Fibroblast of lung (primary cell): ENCODE data around the gene CWC27. TPM values are rescaled to one million over a fixed set of nuclear protein-coding genes. Genes with fewer than 3 reads are reported as not detected.

Experiments
- DNase-seq, 2 donors: peaks; one replicate each; pipeline versions ENCODE4 v3.0.0 to v3.0.0-alpha.2; 2010; ENCODE audit warnings: low read depth in 2 of 2
- H2AFZ ChIP-seq: 2 replicates; pipeline ENCODE4 v1.5.1; 2012; ENCODE audit warnings: low read length, control low read depth, inconsistent platforms
- H3K27ac ChIP-seq: 2 replicates; pipeline ENCODE4 v1.5.1; 2011; ENCODE audit warnings: low read length, control low read depth; ENCODE audit not compliant: insufficient read depth
- H3K27me3 ChIP-seq: 2 replicates; pipeline ENCODE4 v1.5.1; 2011; ENCODE audit warnings: mild to moderate bottlenecking, low read length; ENCODE audit not compliant: control insufficient read depth, insufficient read depth
- H3K36me3 ChIP-seq: 2 replicates; pipeline ENCODE4 v1.5.1; 2011; ENCODE audit warnings: low read length; ENCODE audit not compliant: control insufficient read depth, insufficient read depth
- H3K4me1 ChIP-seq: 2 replicates; pipeline ENCODE4 v1.5.1; 2011; ENCODE audit warnings: low read length; ENCODE audit not compliant: control insufficient read depth, insufficient read depth; ENCODE audit errors: extremely low read depth
- H3K4me2 ChIP-seq: 2 replicates; pipeline ENCODE4 v1.5.1; 2011; ENCODE audit warnings: low read length, control low read depth; ENCODE audit not compliant: insufficient read depth; ENCODE audit errors: extremely low read depth
- H3K4me3 ChIP-seq, 4 experiments: fragments of 200-600 bp in 1 of 4; sonication (generic) in 1 of 4; replicated peaks in 1 of 4; 2 replicates each; pipeline ENCODE4 v1.5.1; 2011 to 2016; ENCODE audit warnings: low read length in 4 of 4, low read depth in 3 of 4, mild to moderate bottlenecking in 3 of 4, control low read depth in 2 of 4, inconsistent platforms in 1 of 4, mixed read lengths in 1 of 4; ENCODE audit not compliant: insufficient read depth in 1 of 4; ENCODE audit errors: control extremely low read depth in 1 of 4
- H3K79me2 ChIP-seq: 2 replicates; pipeline ENCODE4 v1.5.1; 2012; ENCODE audit warnings: mild to moderate bottlenecking, low read length, inconsistent platforms; ENCODE audit not compliant: control insufficient read depth, insufficient read depth
- H3K9ac ChIP-seq: 2 replicates; pipeline ENCODE4 v1.5.1; 2011; ENCODE audit warnings: mild to moderate bottlenecking, low read length, control low read depth; ENCODE audit not compliant: insufficient read depth
- H3K9me3 ChIP-seq: 2 replicates; pipeline ENCODE4 v1.5.1; 2012; ENCODE audit warnings: low read depth, low read length; ENCODE audit not compliant: control insufficient read depth, insufficient read depth
- H4K20me1 ChIP-seq: 2 replicates; pipeline ENCODE4 v1.5.1; 2011; ENCODE audit warnings: low read length; ENCODE audit not compliant: control insufficient read depth, insufficient read depth; ENCODE audit errors: extremely low read depth
- EZH2 ChIP-seq: IDR thresholded peaks from 2 replicates; pipeline ENCODE4 v1.5.1; 2012; ENCODE audit warnings: low read length, control low read depth, mild to moderate bottlenecking; ENCODE audit errors: missing control alignments
- polyA plus RNA-seq, 2 donors: library from polyadenylated mRNA; depleted of rRNA in 1 of 2; stranded (reverse) in 1 of 2; unstranded in 1 of 2; fragments of >200 nt; gene quantifications; 2 replicates each; pipeline ENCODE4 v1.2.1, GENCODE V29; 2011 to 2012; ENCODE audit warnings: missing spikeins in 1 of 2
- total RNA-seq: library from RNA; depleted of rRNA; stranded (reverse); fragments of >200 nt; gene quantifications from 2 replicates; pipeline ENCODE4 v1.2.1, GENCODE V29; 2014
- TF ChIP-seq, protein P1 (sequence below), 2 donors: IDR thresholded peaks in 1 of 2; conservative IDR thresholded peaks in 1 of 2; 1 replicate in 1 of 2; 2 replicates in 1 of 2; pipeline ENCODE4 v1.5.1; 2011 to 2012; ENCODE audit warnings: low read length in 2 of 2, control low read depth in 1 of 2, inconsistent platforms in 1 of 2, low read depth in 1 of 2, mild to moderate bottlenecking in 1 of 2

CWC27 gene
- total and polyA plus RNA-seq, 2 donors (not counting 1 experiment from before 2014, with no cell fraction given), result 17.3 to 37.5 TPM

DNA sequence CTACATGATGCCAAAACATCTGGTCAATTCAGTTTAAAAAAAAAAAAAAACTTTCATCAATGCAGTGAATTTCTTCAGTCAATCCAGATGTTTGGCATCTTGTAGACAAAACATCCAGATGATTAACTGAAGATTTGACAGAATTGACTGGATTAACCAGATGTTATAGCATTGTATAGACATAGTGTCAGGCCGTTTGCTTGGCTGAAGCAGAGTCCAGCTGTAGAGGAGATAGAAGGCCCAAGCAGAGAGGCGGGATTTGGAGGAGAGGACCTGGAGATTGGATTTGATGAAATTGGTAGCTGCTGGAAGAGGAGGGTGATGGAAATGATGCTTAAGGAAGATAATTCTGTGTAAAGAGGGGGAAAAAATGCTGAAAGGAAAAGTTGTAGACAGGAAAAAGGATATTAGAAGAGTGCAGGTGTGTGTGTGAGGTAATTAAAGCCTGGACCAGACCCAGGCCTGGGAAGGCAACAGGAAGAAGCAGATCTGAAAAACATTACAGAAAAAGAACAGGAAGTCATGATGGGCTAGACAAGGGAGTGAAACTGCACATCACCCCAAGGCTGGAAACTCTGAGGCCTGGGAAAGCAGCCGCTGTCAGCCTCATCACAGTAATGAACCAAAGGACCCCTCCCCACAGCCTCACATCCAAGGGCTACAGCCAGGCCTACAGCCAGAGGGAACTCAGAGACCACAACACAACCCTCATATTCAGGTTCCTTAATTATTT lies 258.3 kb downstream of the CWC27 start:
- DNase-seq, result no peak
- H3K36me3 ChIP-seq, result no peaks in the 10 kb centered on the region

DNA sequence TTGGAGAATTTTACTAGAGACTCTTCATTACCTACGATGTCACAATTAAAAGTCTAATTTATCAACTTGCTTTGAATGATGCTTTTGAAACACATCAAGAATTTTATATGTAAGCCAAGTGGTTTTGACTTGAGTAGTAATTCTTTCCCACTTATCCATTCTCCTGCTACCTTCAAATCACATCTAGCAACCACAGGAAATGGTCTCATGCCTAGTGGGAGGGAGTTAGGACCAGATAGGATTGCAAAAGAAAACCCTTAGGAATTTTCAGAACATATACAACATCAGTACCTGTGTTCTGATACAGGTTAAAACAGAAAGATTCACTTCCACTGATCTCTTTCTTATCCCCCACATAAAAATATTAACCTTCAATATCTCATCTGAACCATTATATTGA lies 260.4 kb downstream of the CWC27 start:
- peak in 1 of 2 donors; percentile 71 for DNase-seq
- H3K27ac ChIP-seq, result no peak overlapping the region
- no peaks in the 10 kb centered on the region for H3K9me3 ChIP-seq
- TF ChIP-seq EZH2, result no peak
- TF ChIP-seq, protein P1, sequence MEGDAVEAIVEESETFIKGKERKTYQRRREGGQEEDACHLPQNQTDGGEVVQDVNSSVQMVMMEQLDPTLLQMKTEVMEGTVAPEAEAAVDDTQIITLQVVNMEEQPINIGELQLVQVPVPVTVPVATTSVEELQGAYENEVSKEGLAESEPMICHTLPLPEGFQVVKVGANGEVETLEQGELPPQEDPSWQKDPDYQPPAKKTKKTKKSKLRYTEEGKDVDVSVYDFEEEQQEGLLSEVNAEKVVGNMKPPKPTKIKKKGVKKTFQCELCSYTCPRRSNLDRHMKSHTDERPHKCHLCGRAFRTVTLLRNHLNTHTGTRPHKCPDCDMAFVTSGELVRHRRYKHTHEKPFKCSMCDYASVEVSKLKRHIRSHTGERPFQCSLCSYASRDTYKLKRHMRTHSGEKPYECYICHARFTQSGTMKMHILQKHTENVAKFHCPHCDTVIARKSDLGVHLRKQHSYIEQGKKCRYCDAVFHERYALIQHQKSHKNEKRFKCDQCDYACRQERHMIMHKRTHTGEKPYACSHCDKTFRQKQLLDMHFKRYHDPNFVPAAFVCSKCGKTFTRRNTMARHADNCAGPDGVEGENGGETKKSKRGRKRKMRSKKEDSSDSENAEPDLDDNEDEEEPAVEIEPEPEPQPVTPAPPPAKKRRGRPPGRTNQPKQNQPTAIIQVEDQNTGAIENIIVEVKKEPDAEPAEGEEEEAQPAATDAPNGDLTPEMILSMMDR (conservative IDR thresholded peaks at IDR 0.05 in 1 of 2, IDR thresholded peaks at IDR 0.05 in 1 of 2; ENCODE audit: low read depth in 1 of 2, low read length in 2 of 2), result no peak
- H2AFZ ChIP-seq, result no peak overlapping the region
- H4K20me1 ChIP-seq, result no peaks in the 10 kb centered on the region
- H3K9ac ChIP-seq, result no peak overlapping the region
- no peak overlapping the region for H3K4me3 ChIP-seq
- no peak overlapping the region for H3K4me2 ChIP-seq
- H3K4me1 ChIP-seq, result no peaks in the 10 kb centered on the region
- no peaks in the 10 kb centered on the region for H3K79me2 ChIP-seq
- no peaks in the 10 kb centered on the region for H3K27me3 ChIP-seq
- H3K36me3 ChIP-seq, result no peaks in the 10 kb centered on the region

More for the DNA sequence above, 258.3 kb downstream of the CWC27 start:
- Histone ChIP-seq H2AFZ (no peak overlapping the region), H3K4me2 (no peak overlapping the region), H3K79me2 (no peaks in the 10 kb centered on the region), H3K9ac (no peak overlapping the region), H3K4me3 (no peak overlapping the region), H3K27me3 (no peaks in the 10 kb centered on the region), H3K9me3 (no peaks in the 10 kb centered on the region), H3K27ac (no peak overlapping the region), H4K20me1 (no peaks in the 10 kb centered on the region), H3K4me1 (no peaks in the 10 kb centered on the region)
- TF ChIP-seq EZH2, result no peak
- TF ChIP-seq, protein P1 (conservative IDR thresholded peaks at IDR 0.05 in 1 of 2, IDR thresholded peaks at IDR 0.05 in 1 of 2; ENCODE audit: low read depth in 1 of 2, low read length in 2 of 2), result no peak

DNA sequence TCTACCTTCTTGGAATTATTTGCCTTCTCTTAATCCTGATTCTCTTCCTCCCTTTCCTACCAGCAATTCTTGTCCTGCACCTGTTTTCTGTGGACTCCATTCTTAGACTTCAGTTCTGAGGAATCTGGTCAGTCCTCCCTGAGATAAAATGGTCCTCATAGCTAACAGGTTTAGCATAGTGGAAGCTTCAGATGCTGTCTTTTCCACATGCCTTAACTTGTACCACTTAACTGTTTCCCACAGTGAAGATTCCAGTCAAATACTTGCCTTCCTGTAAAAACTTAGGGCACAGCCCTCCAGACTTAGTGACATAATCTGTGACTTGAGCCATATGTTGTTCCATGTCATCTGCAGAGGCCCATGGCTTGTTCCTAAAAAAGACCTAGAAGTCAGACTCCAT lies 261.3 kb downstream of the CWC27 start:
- no peaks in the 10 kb centered on the region for H4K20me1 ChIP-seq
- no peak overlapping the region for H3K27ac ChIP-seq
- H3K36me3 ChIP-seq, result no peaks in the 10 kb centered on the region
- H3K4me3 ChIP-seq, result no peak overlapping the region
- H3K9ac ChIP-seq, result no peak overlapping the region
- H2AFZ ChIP-seq, result no peak overlapping the region
- no peaks in the 10 kb centered on the region for H3K79me2 ChIP-seq
- H3K4me1 ChIP-seq, result peaks cover under 1% of the 10 kb centered on the region
- H3K4me2 ChIP-seq, result no peak overlapping the region
- no peaks in the 10 kb centered on the region for H3K27me3 ChIP-seq
- no peak for TF ChIP-seq EZH2
- TF ChIP-seq, protein P1 (conservative IDR thresholded peaks at IDR 0.05 in 1 of 2, IDR thresholded peaks at IDR 0.05 in 1 of 2; ENCODE audit: low read depth in 1 of 2, low read length in 2 of 2), result no peak
- no peak for DNase-seq
- no peaks in the 10 kb centered on the region for H3K9me3 ChIP-seq
